Measurements from ENCODE around the gene PLA2G12B.

Gene PLA2G12B

GRCh38 chr10:72951760-72952159 is 2.8 kb downstream of the PLA2G12B start:
- no peak for TF ChIP-seq GATA2 (IDR thresholded peaks at IDR 0.05; ENCODE audit: low read depth, low read length)
- no peak for TF ChIP-seq GATA3 (IDR thresholded peaks at IDR 0.05; ENCODE audit: low read depth, low read length)

- TF ChIP-seq GATA3 (IDR thresholded peaks at IDR 0.05; ENCODE audit: low read depth, low read length), result no peak
- TF ChIP-seq GATA2 (IDR thresholded peaks at IDR 0.05; ENCODE audit: low read depth, low read length), result no peak
Measured at GRCh38 chr10:72948762-72949161, 5.8 kb downstream of the PLA2G12B start.

GRCh38 chr10:72946963-72947362 is 7.6 kb downstream of the PLA2G12B start:
- TF ChIP-seq GATA3 (IDR thresholded peaks at IDR 0.05; ENCODE audit: low read depth, low read length) (no peak), GATA2 (IDR thresholded peaks at IDR 0.05; ENCODE audit: low read depth, low read length) (no peak)

GRCh38 chr10:72943498-72944234 is 10.9 kb downstream of the PLA2G12B start:
- TF ChIP-seq GATA3 (IDR thresholded peaks at IDR 0.05; ENCODE audit: low read depth, low read length) (no peak), GATA2 (IDR thresholded peaks at IDR 0.05; ENCODE audit: low read depth, low read length) (no peak)

GRCh38 chr10:72935361-72935760 is 19.2 kb downstream of the PLA2G12B start:
- TF ChIP-seq GATA2 (IDR thresholded peaks at IDR 0.05; ENCODE audit: low read depth, low read length), result no peak
- no peak for TF ChIP-seq GATA3 (IDR thresholded peaks at IDR 0.05; ENCODE audit: low read depth, low read length)

- TF ChIP-seq GATA3 (IDR thresholded peaks at IDR 0.05; ENCODE audit: low read depth, low read length), result no peak
- no peak for TF ChIP-seq GATA2 (IDR thresholded peaks at IDR 0.05; ENCODE audit: low read depth, low read length)
Measured at GRCh38 chr10:72932259-72933015, 22.2 kb downstream of the PLA2G12B start.

- no peak for TF ChIP-seq GATA2 (IDR thresholded peaks at IDR 0.05; ENCODE audit: low read depth, low read length)
Measured at GRCh38 chr10:72930276-72930675, 24.3 kb downstream of the PLA2G12B start.

GRCh38 chr10:72928798-72929197 is 25.8 kb downstream of the PLA2G12B start:
- TF ChIP-seq GATA3 (IDR thresholded peaks at IDR 0.05; ENCODE audit: low read depth, low read length) (no peak), GATA2 (IDR thresholded peaks at IDR 0.05; ENCODE audit: low read depth, low read length) (no peak)

GRCh38 chr10:72927485-72927884 is 27.1 kb downstream of the PLA2G12B start:
- no peak for TF ChIP-seq GATA2 (IDR thresholded peaks at IDR 0.05; ENCODE audit: low read depth, low read length)
- TF ChIP-seq GATA3 (IDR thresholded peaks at IDR 0.05; ENCODE audit: low read depth, low read length), result no peak

- TF ChIP-seq GATA2 (IDR thresholded peaks at IDR 0.05; ENCODE audit: low read depth, low read length), result no peak
- no peak for TF ChIP-seq GATA3 (IDR thresholded peaks at IDR 0.05; ENCODE audit: low read depth, low read length)
Measured at GRCh38 chr10:72925951-72926465, 28.6 kb downstream of the PLA2G12B start.

- TF ChIP-seq GATA2 (IDR thresholded peaks at IDR 0.05; ENCODE audit: low read depth, low read length) (no peak), GATA3 (IDR thresholded peaks at IDR 0.05; ENCODE audit: low read depth, low read length) (no peak)
Measured at GRCh38 chr10:72924351-72924750, 30.3 kb downstream of the PLA2G12B start.

GRCh38 chr10:72918352-72918751 is 36.3 kb downstream of the PLA2G12B start:
- no peak for TF ChIP-seq GATA3 (IDR thresholded peaks at IDR 0.05; ENCODE audit: low read depth, low read length)
- TF ChIP-seq GATA2 (IDR thresholded peaks at IDR 0.05; ENCODE audit: low read depth, low read length), result no peak

- no peak for TF ChIP-seq GATA2 (IDR thresholded peaks at IDR 0.05; ENCODE audit: low read depth, low read length)
- TF ChIP-seq GATA3 (IDR thresholded peaks at IDR 0.05; ENCODE audit: low read depth, low read length), result no peak
Measured at GRCh38 chr10:72913287-72913686, 41.3 kb downstream of the PLA2G12B start.

GRCh38 chr10:72912736-72913135 is 41.9 kb downstream of the PLA2G12B start:
- no peak for TF ChIP-seq GATA2 (IDR thresholded peaks at IDR 0.05; ENCODE audit: low read depth, low read length)

- TF ChIP-seq GATA3 (IDR thresholded peaks at IDR 0.05; ENCODE audit: low read depth, low read length) (no peak), GATA2 (IDR thresholded peaks at IDR 0.05; ENCODE audit: low read depth, low read length) (no peak)
Measured at GRCh38 chr10:72911758-72912157, 42.8 kb downstream of the PLA2G12B start.

Data from SH-SY5Y (cell line).